Activated T-cell treated with anti-CD3 and anti-CD28 coated beads for 1 hour (primary cell): ENCODE measurements around the gene GPSM3.
"Not testable (repeated sequence)": the region's sequence is repeated elsewhere in the genome, so short reads cannot be mapped to it uniquely, and the experiment has no call there.

ENCODE experiments used
- DNase-seq: peaks from one replicate; pipeline ENCODE4 v3.0.0-alpha.2; 2020; ENCODE audit warnings: low read depth

Gene GPSM3, protein sequence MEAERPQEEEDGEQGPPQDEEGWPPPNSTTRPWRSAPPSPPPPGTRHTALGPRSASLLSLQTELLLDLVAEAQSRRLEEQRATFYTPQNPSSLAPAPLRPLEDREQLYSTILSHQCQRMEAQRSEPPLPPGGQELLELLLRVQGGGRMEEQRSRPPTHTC

DNA sequence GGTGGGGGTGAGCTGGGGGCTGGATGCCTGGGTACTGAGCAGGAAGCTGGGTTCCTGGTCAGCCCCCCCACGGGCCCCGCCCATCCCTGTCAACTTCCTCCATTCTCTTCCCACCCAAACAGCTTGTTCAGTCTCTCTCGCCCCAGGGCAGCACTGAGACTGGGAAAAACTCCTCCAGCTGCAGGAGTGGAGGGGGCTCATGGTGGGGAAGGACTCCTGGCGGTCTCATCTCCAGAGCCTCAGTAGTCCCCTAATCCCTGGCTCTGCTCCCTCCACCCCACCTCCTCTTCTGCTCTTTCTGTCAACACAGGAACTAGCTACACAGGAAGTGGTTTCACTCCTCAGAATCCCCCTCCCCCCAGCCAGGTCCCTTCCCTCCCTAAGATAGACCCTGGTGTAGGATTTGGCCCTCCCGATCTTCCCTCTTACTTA is at the start of gene GPSM3:
TSS of gene GPSM3 (minus strand) at position 36 of the 432 bp plus-strand sequence. CDS start 130 bp downstream, outside the sequence.
- peak; percentile 38 for DNase-seq

DNA sequence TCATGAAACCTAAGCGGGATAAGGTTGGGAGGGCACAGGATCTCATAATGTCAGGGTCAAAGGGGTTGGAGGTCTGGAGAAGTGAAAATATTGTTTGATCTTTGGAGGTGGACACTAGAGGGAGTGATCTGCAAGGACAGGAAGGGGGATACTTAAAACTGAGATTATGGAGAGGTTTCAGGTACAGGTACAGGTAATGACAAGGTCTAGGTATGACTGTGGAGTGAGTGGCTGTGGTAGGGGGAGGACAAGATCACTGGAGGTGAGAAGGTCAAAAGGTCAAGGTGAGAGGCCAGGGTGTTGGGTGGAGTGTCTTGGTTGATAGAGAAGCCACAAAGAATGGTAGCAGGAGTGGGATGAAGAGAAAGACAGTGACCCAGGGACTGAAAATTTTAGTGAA is 48.2 kb upstream of the GPSM3 start:
- no peak for DNase-seq

DNA sequence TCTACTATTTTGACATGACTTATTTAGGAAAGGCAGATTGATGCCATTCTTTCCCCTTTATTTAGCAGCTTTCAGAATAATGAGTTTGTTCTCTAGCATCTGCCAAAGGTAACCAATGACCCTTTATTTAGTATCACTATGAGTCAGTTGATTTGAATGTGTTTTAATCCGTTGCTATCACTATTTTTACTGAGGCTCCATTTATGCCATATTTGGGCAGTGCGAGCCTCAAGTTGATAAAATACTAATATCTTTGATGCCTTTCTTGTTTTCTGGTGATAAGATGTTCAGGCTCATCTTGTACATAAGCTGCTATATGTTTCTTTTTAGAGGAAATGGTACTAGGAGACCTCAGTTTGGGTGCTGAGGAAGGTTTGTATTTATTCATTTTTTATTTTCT is 47.0 kb upstream of the GPSM3 start:
- DNase-seq = no peak

DNA sequence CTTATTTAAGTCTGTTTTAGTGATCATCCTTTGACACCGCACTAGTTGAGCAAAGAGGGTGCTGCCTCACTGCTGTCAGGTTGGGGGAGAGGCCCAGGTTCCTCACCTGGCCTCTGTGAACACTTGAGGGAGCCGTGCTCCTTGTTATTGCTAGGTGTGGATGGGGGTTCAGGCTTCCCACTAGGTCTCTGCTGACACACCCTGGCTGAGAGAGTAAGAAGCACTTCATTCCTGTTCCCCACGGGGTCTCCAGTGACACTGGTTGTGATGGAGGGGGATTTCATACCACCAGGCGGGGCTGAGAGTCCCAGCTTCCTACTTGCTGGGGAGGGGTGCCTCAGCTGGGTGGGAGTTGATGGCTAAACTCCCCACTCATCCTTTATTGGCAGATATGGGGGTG is 42.5 kb upstream of the GPSM3 start:
- no peak for DNase-seq

DNA sequence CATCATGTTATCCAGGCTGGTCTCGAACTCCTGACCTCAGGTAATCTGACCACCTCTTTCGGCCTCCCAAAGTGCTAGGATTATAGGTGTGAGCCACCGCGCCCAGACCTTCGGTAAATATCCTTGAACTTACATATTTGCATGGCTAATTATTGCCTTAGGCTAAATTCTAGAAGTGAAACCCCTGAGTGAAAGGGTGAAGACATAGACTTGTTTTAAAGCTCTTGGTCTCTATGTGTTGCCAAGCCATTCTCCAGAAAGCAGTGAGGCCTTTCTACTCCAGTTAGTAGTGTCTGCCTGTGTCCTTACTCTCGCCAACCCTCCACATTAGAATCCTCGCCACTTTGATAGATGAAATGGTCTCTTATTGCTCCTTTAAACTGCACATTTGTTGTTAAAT is 34.0 kb upstream of the GPSM3 start:
- no peak for DNase-seq

DNA sequence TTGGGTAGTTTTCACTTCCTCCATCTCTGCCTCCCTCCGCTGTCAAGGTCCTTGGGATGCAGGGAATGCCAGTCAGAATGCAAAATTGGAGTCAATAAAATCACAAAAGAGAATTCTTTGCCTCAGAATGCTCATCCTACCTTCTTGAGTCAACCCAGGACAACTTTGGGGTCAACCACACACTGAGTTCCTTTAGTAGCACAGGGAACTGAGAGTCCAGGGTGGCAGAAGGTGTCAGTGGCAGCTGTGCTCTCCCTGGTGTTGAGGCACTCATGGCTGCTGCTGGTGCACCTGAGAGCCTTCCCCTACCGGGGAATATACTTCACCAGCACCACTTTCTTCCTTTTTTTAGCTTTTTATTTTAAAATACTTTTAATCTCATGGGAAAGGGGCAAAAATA is 32.3 kb upstream of the GPSM3 start:
- no peak for DNase-seq

DNA sequence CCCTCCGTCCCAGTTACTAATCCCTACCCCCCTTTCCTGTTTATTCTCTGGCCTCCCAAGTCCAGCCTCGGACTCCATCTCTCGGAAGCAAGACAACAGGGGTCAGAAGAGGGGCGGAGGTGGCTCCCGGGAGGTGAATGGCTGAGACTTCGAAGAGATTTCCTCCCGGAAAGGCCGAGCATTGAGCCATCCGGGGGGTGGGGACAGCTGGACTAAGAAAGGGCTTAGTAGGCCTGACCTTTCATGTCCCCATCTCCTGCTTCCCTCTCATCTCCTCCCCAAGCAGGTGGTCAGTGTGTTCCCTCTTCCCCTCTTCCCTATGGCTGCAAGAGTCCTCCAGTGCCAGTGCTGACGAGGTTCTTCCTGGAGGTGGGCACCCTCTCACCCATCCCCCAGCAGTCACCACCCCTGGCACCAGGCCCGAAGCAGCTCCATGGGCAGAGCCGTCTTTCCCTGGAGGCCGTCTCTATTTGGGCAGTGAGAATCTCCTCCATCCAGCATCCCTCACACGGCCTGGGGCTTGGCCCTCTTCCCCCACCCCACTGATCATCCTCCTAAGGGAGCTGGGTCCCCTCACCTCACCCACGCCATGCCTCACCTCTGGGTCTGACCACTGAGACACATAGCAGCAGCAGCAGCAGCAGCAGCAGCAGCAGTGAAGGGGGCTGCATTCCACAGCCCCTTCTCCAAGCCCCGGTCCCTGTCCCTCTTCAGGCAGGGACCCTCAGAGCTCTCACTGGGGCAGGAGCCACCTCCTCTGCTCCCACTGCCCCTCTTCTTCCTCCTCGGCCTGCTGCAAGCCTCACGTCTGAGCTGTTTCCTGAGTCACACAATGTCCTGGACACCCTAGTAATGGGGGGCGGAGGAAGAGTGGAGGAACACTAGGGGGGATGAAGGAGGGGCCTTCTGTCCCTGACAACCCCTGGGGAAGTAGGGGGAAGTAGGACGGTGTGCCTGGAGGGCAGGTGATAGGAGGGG is 31.1 kb upstream of the GPSM3 start, which contains the start of gene NOTCH4:
TSS of gene NOTCH4 (minus strand) at position 810 of the 978 bp plus-strand sequence. CDS start at position 671, 139 bp downstream.
- no peak for DNase-seq

DNA sequence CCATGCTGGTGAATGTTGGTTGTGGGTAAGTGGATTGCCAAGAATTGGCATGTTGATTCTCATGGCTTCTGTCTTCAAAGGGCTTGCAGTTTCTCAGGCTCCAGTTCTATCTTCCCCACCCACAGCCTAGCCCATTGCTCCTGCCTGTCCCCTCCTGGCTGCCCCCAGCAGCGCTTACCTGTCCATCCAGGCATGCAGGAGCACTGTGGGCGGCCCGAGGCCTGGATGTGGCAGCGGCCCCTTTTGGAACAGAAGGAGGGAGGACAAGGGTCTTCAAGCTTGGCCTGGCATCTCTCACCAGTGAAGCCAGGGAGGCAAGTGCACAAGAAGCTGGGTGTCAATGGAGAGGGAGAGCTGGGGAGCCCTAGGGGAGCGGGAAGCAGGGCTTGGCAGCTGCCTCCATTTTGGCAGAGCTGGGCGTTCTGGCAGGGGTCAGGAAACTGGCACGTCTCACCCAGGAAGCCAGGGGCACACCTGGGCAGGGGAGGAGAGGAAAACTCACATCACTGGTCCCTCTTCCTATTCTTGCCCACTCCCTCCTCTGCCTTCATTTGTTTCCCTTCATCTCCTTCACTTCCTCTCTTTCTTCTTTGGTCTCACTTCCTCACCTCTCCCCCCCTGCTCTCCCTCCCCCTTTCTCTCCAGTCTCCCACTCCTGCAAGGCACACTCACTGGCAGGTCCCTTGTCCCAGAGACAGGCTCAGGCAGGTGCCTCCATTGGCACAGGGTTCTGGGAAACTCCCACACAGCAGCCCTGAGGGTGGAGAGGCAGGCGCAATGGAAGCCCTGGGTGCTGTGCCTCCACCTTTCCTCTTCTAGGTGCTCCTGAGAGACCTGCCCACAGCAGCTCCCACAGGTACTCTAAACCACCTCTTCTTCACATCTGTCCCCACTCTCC is 30.1 kb upstream of the GPSM3 start:
- no peak for DNase-seq

DNA sequence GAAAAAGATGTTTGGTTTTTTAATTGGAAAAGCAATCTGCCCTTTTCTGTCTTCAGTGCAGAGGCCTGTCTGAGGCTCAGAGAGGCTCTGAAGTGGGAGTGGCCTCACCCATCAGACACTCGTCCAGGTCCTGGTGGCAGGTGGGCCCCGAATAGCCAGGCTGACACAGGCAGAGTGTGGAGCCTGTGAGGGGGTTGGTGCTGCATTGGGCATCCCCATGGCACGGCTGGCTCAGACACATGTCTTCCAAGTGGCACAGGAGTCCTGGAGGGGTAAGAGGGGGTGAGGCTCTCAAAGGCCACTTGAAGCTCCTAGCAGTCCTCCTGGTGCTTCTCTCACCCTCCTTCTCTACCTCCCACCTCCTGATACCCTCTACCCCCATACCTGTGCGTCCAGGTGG is 27.6 kb upstream of the GPSM3 start:
- DNase-seq = no peak

DNA sequence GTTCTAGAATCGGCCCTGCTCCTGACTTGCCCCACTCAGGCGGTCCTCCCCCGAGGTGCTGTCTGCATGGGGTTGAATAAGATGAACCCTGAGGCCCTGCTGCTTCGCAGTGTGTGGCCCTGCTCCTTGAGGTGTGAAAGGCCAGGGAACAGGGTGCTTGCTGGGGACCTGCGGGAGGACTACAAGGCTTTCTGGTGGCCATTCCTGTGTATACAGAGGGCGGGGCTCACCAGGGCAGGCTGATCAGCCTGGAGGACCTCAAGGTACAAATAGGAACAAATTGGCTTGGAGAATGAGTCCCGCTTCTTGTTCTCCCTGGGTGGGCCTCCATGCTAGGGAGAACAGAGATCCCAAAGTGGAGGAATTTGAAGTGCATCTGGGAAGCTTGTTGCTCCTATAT is 25.7 kb upstream of the GPSM3 start:
- no peak for DNase-seq

DNA sequence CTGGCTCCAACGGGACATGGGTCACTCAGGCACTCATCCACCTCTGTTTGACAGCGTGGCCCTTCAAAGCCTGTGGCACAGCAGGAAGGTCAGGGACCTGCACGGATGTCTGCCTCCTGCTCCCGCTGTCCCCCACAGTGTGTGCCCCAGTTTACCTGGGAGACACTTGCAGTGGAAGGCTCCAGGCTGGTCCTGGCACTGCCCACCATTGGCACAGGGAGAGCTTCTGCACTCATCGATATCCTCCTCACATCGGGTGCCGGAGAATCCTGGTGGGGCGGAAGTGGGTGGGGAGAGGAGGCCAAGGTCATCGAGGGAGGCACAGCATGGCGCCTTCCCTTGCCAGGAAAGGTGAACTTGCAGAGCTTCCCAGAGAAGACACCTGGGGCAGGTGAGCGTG is 24.6 kb upstream of the GPSM3 start:
- DNase-seq = no peak

DNA sequence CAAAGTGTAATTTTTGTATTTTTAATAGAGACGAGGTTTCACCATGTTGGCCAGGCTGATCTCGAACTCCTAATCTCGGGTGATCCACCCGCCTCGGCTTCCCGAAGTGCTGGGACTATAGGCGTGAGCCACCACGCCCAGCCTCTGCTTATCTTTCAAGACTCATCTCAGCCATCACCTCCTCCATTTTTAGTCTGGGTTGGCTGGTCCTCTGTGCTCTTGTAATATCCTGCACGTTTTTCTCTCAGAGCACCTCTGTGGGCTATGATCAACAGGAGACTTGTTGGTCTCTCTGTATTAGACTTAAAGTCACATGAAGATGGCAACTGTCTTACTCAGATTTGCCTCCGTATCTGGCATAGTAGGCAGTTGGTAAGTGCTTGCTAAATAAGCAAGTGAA is 23.8 kb upstream of the GPSM3 start:
- no peak for DNase-seq

DNA sequence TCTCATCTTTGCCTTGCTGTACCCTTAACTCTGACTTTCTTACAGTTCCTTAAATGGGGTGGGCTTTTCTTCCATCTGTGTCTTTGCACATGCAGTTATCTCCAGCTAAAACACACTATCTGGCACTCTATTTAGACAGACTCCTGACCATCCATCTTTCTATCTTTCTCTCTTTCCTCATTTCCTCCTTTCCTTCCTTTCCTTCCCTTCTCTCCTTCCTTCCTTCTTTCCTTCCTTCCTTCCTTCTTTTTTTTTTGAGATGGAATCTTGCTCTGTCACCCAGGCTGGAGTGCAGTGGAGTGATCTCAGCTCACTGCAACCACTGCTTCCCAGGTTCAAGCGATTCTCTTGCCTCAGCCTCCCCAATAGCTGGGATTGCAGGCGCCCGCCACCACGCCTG is 23.2 kb upstream of the GPSM3 start:
- no peak for DNase-seq

DNA sequence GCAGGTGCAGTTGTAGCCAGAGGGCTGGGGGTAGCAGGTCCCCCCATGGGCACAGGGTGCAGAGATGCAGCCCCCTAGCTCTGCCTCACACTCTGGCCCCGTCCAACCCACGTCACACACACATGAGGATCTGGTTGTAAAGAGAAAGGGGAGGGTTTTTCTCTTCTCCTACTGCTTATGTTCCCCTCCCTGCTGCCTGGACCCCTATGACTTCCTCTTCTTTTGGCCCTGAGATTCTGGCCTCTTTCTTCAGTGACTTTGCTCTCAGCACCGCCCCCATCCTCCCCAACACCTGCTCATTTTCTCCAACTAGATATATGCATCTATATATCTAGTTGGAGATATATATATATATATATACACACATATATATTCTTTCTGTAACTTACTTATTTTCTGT is 21.7 kb upstream of the GPSM3 start:
- no peak for DNase-seq

DNA sequence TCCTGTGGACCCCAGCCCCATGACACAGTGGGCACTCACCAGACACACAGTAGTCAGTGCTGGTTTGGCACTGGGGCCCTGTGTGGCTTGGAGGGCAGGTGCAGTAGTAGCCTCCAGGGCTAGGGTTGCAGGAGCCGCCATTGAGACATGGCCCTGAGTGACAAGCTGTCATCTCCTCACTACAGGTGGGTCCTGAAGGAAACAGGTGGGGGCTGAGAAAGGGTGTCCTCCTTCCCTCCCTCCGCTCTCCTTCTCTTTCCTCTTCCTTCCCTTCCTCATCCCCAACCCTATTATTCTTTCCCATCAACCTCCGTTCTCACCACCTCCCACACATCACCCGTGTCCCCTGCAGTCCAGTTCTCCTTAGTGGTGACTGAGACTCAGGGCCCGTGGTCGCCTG is 21.2 kb upstream of the GPSM3 start:
- DNase-seq = no peak

DNA sequence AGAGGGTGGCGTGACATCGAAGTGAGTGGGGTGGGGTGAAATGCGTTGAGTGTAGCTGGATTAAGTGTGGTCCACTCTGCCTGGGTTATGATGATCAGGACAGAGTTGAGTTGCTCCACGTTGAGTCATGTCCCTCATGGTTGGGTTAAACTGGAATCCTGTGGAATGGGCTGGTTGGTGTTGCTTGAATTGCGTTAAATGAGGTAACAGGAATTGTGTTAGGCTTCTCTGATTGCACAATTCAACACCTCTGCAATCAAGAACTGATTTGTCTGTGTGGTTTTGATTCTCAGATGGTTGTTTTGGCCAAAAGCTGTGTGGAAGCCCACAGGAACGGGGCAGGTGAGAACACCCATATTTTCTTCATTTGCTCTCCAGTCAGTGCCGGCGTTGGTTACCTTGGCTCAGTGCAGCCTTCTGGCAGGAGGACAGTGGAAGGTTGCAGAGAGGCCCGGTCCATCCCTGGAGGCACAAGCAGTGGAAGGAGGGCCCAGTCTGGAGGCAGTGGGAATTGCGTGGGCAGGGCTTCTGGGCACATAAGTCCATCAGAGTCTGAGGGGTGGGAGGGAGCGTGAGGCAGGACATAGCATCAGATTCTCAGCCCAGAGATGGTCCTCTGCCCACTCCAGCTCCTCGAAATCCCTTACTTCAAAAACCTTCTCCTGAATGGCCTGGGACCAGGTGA is 19.8 kb upstream of the GPSM3 start:
- no peak for DNase-seq

DNA sequence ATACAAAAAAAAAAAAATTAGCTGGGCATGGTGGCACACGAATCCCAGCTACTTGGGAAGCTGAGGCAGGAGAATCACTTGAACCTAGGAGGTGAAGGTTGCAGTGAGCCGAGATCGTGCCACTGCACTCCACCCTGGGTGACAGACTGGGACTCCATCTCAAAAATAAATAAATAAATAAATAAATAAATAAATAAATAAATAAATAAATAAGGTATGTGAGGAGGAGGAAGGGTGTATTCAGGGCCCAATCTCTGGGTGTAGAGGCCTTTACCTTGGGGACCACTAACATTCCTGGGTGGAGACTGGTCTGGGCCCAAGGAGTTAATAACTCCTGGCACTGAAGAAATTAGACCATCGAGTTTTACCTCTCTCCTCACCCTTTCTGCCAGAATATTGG is 19.0 kb upstream of the GPSM3 start:
- DNase-seq = not testable (repeated sequence)

DNA sequence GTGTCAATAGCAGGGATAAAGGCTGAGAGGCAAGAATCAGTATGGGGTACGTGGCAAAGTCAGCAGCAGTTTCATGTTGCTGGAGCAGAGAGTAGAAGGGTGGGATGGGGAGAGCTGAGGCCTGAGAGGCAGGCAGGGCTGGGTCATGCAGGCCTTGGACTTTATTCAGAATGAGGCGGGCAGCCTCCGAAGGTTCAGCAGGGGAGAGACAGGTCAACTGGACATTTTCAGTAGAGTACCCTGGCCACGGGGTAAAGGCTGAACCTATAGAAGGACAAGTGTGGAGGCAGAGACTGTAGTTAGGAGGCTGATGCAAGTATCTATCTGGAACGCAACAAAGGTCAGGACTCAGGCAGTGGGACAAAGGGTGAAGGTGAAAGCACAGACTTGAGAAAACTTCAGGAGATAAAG is 17.8 kb upstream of the GPSM3 start:
- DNase-seq = no peak

DNA sequence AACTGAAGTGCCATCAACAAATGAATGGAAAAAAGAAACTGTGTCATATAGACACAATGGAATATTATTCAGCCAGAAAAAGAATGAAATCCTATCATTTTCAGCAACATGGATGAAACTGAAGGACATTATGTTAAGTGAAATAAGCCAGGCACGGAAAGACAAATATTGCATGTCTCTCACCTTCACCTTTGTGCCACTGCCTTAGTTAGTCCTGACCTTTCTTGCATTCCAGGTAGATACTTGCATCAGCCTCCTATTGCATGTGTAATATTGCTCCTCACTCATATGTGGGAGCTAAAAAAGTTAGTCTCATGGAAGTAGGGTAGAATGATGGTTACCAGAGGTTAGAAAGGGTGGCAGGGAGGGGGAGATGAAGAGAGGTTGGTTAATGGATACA is 16.6 kb upstream of the GPSM3 start:
- DNase-seq = no peak

DNA sequence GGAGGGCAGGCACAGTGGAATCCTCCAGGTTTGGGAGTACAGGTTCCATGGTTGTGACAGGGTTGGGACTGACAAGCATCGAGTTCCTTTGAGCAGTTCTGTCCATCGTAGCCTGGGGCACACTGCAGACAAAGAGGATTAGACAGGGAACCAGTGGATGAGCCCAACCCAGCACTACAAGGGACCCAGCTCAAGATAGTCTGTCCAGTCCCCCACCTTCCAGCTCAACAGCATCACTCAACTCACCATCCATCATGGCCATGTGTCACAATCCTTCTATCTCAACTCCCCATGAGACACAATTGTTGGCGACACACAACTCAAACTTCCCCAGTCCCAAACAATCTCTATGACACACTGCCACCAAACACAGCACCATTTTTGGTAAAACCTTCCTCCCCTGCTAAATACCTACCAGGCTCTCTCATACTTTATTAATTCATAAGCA is 11.8 kb upstream of the GPSM3 start:
- DNase-seq = no peak

DNA sequence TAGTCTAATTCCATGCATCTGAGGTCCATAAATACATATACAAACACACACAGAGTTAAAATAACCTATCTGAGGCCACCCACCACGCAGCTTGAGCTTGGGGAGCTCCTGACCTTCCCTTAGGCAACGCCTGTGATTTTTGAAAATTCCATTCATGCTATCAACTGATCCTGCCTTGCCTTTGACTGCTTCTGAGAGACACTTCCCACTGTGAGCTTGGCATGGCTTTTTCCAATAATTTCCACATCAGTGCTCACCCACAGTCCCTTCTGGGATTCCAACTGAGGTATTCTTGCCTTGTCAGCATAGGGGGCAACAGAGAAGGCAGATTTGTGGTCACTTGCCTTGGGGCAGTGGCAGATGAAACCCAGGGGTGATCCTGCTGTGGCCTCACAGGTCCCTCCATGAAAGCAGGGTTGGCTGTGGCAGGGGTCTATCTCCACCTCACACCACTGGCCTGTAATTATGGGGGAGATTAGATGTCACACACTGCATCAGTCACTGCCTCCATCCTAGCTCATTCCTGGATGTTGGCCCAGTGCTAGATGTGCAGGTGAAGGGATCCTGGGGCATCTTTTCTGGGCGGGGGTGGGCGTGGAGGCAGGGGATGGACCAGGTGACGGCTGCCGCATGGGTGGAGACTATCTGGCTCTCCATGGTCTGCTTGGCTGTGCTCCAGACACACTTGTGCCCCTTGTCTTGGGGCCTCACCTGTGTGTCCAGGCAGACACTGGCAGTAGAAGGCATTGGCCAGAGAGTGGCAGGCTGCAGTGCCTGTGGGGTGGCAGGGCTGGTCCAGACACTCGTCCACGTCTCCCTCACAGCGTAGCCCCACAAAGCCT is 11.2 kb upstream of the GPSM3 start:
- no peak for DNase-seq
